Measurements from ENCODE around the gene SZT2. TPM values are rescaled to one million over a fixed set of nuclear protein-coding genes. Genes with fewer than 3 reads are reported as not detected.

SZT2 gene
- total RNA-seq, 1 experiment from 2014 or later = 28.4 TPM

- Mint-ChIP-seq H3K27ac (no peak overlapping the region), H3K9me3 (no peaks in the 10 kb centered on the region), H3K36me3 (peaks cover 5% of the 10 kb centered on the region), H3K27me3 (ENCODE audit: low read depth) (peaks cover 16% of the 10 kb centered on the region), H3K4me1 (peaks cover 25% of the 10 kb centered on the region), H3K4me3 (no peak overlapping the region)
- ChIA-PET CTCF (interaction anchor here (1.5 kb wide), 1 partner anchor 63 kb away, joined by 4 read pairs; no protein-coding TSS in a partner anchor), POLR2A (interaction anchor here (0.6 kb wide), 1 partner anchor 81 kb away, joined by 4 read pairs; no protein-coding TSS in a partner anchor)
- TF ChIP-seq NR1H2 (CRISPR knock-in tag; IDR thresholded peaks at IDR 0.05) = no peak
- TF ChIP-seq NFE2L1 (CRISPR knock-in tag; IDR thresholded peaks at IDR 0.05) = no peak
- TF ChIP-seq, protein P1, sequence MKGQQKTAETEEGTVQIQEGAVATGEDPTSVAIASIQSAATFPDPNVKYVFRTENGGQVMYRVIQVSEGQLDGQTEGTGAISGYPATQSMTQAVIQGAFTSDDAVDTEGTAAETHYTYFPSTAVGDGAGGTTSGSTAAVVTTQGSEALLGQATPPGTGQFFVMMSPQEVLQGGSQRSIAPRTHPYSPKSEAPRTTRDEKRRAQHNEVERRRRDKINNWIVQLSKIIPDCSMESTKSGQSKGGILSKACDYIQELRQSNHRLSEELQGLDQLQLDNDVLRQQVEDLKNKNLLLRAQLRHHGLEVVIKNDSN (CRISPR knock-in tag; IDR thresholded peaks at IDR 0.05) = no peak
- TF ChIP-seq, protein P2, sequence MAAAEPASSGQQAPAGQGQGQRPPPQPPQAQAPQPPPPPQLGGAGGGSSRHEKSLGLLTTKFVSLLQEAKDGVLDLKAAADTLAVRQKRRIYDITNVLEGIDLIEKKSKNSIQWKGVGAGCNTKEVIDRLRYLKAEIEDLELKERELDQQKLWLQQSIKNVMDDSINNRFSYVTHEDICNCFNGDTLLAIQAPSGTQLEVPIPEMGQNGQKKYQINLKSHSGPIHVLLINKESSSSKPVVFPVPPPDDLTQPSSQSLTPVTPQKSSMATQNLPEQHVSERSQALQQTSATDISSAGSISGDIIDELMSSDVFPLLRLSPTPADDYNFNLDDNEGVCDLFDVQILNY (CRISPR knock-in tag; IDR thresholded peaks at IDR 0.05) = no peak
- TF ChIP-seq ATF1 (CRISPR knock-in tag; IDR thresholded peaks at IDR 0.05) = no peak
- no peak for TF ChIP-seq ZNF232 (CRISPR knock-in tag; IDR thresholded peaks at IDR 0.05)
- TF ChIP-seq CREM (CRISPR knock-in tag; IDR thresholded peaks at IDR 0.05) = no peak
- no peak for TF ChIP-seq KAT7 (CRISPR knock-in tag; IDR thresholded peaks at IDR 0.05; ENCODE audit: borderline replicate concordance)
- ATAC-seq = no peak
- no peak for DNase-seq (ENCODE audit: low spot score)
Measured at GRCh38 chr1:43351421-43352350, 38.0 kb upstream of the SZT2 start.

DNA sequence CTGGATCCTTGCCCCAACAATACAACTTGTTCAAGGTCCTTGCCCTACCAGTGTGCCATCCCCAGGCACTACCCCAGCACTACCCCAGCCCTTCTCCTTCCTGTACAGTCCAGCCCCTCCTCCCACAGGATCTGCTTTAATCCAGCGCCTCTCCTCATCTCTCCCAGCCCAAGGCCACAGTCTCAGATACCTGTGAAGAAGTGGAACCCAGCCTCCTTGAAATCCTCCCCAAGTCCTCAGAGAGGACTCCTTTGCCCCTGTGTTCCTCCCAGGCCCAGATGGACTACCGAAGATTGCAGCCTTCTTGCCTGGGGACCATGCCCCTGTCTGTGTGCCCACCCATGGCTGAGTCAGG, 37.4 kb upstream of the SZT2 start:
- ChIA-PET CTCF (interaction anchor here (1.5 kb wide), 1 partner anchor 62 kb away, joined by 4 read pairs; no protein-coding TSS in a partner anchor), POLR2A (interaction anchor here (0.6 kb wide), 1 partner anchor 82 kb away, joined by 4 read pairs; no protein-coding TSS in a partner anchor)
- Mint-ChIP-seq H3K4me1 (peaks cover 25% of the 10 kb centered on the region), H3K36me3 (peaks cover 9% of the 10 kb centered on the region), H3K27ac (no peak overlapping the region), H3K4me3 (no peak overlapping the region), H3K27me3 (ENCODE audit: low read depth) (peaks cover 11% of the 10 kb centered on the region), H3K9me3 (no peaks in the 10 kb centered on the region)
- DNase-seq (ENCODE audit: low spot score) (no peak), ATAC-seq (no peak)
- TF ChIP-seq IRF2 (CRISPR knock-in tag; IDR thresholded peaks at IDR 0.05; ENCODE audit: borderline replicate concordance, low read depth) = no peak
- TF ChIP-seq JUN (CRISPR knock-in tag; IDR thresholded peaks at IDR 0.05) = no peak
- TF ChIP-seq, protein P3, sequence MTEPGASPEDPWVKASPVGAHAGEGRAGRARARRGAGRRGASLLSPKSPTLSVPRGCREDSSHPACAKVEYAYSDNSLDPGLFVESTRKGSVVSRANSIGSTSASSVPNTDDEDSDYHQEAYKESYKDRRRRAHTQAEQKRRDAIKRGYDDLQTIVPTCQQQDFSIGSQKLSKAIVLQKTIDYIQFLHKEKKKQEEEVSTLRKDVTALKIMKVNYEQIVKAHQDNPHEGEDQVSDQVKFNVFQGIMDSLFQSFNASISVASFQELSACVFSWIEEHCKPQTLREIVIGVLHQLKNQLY (CRISPR knock-in tag; IDR thresholded peaks at IDR 0.05) = no peak
- TF ChIP-seq CTCF (IDR thresholded peaks at IDR 0.05) = no peak
- no peak for TF ChIP-seq NR3C1 (CRISPR knock-in tag; conservative IDR thresholded peaks at IDR 0.05; ENCODE audit: low read depth)
- TF ChIP-seq E2F1 (CRISPR knock-in tag; IDR thresholded peaks at IDR 0.05) = no peak
- TF ChIP-seq, protein P4, sequence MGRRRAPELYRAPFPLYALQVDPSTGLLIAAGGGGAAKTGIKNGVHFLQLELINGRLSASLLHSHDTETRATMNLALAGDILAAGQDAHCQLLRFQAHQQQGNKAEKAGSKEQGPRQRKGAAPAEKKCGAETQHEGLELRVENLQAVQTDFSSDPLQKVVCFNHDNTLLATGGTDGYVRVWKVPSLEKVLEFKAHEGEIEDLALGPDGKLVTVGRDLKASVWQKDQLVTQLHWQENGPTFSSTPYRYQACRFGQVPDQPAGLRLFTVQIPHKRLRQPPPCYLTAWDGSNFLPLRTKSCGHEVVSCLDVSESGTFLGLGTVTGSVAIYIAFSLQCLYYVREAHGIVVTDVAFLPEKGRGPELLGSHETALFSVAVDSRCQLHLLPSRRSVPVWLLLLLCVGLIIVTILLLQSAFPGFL (CRISPR knock-in tag; IDR thresholded peaks at IDR 0.05; ENCODE audit: borderline replicate concordance) = no peak
- TF ChIP-seq CREM (CRISPR knock-in tag; IDR thresholded peaks at IDR 0.05) = no peak
- no peak for TF ChIP-seq FOXP1 (CRISPR knock-in tag; IDR thresholded peaks at IDR 0.05; ENCODE audit: borderline replicate concordance)
- TF ChIP-seq ELF4 (CRISPR knock-in tag; IDR thresholded peaks at IDR 0.05; ENCODE audit: low read depth) = no peak
- TF ChIP-seq, protein P5, sequence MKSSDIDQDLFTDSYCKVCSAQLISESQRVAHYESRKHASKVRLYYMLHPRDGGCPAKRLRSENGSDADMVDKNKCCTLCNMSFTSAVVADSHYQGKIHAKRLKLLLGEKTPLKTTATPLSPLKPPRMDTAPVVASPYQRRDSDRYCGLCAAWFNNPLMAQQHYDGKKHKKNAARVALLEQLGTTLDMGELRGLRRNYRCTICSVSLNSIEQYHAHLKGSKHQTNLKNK (CRISPR knock-in tag; IDR thresholded peaks at IDR 0.05) = no peak
- TF ChIP-seq E2F4 (CRISPR knock-in tag; IDR thresholded peaks at IDR 0.05; ENCODE audit: borderline replicate concordance, low read depth) = no peak
- no peak for TF ChIP-seq ZNF219 (CRISPR knock-in tag; IDR thresholded peaks at IDR 0.05; ENCODE audit: borderline replicate concordance)
- no peak for TF ChIP-seq IRF1 (CRISPR knock-in tag; IDR thresholded peaks at IDR 0.05)
- TF ChIP-seq KAT7 (CRISPR knock-in tag; IDR thresholded peaks at IDR 0.05; ENCODE audit: borderline replicate concordance) = no peak
- TF ChIP-seq, protein P2 (CRISPR knock-in tag; IDR thresholded peaks at IDR 0.05) = no peak

All from WTC11 (cell line).